ENCODE data around the gene CD38.

GRCh38 chr4:15848191-15848842 is 70.2 kb downstream of the CD38 start:
- no peak for TF ChIP-seq CTCF (IDR thresholded peaks at IDR 0.05)
- TF ChIP-seq ZFX (IDR thresholded peaks at IDR 0.05; ENCODE audit: borderline replicate concordance): no peak

All from 22Rv1 (cell line).